Upper lobe of left lung (tissue), 4 donors: ENCODE results near the gene VPS18.

Source experiments
- CTCF ChIP-seq, 6 experiments: fragments of 450-650 bp in 4 of 6; fragments of 200-600 bp in 2 of 6; sonication (generic) in 2 of 6; IDR thresholded peaks; one replicate each; pipeline ENCODE4 v1.5.1; 2016 to 2019; ENCODE audit warnings: antibody characterized with exemption in 6 of 6
- POLR2A ChIP-seq, 4 donors: fragments of 450-650 bp; IDR thresholded peaks; one replicate each; pipeline ENCODE4 v1.5.1; 2016 to 2017; ENCODE audit warnings: antibody characterized with exemption in 4 of 4, mild to moderate bottlenecking in 2 of 4
- POLR2AphosphoS5 ChIP-seq, 2 donors: sonication (generic); formaldehyde crosslinking; IDR thresholded peaks; one replicate each; pipeline ENCODE4 v1.5.1; 2017; ENCODE audit warnings: antibody characterized with exemption in 2 of 2

GRCh38 chr15:40930430-40931299 lies 36.4 kb downstream of the VPS18 start:
- peak; percentile 69 to 73 for TF ChIP-seq POLR2AphosphoS5 (IDR thresholded peaks at IDR 0.05)
- peak; percentile 44 to 65 (median 50) for TF ChIP-seq CTCF (IDR thresholded peaks at IDR 0.05)
- TF ChIP-seq POLR2A (IDR thresholded peaks at IDR 0.05): no peak
